OCI-LY3 (cell line): ENCODE data around the gene DNM3.
A peak's percentile ranks its signal among the peaks of the same experiment; 100 is the strongest.

Source experiments
- H2AFZ ChIP-seq: fragments of 200-600, 300-600 bp; shearing (Covaris generic); 2 replicates; pipeline ENCODE4 v1.6.0; 2014; ENCODE audit warnings: antibody characterized with exemption, low read depth, low read length
- H3K27ac ChIP-seq: fragments of 200-600, 300-600 bp; sonication (generic); 2 replicates; pipeline ENCODE4 v1.5.1; 2014; ENCODE audit warnings: mild to moderate bottlenecking, low read length, moderate library complexity, mixed read lengths
- H3K27me3 ChIP-seq: fragments of 200-600, 300-600 bp; sonication (generic); 2 replicates; pipeline ENCODE4 v1.6.1; 2014; ENCODE audit warnings: low read depth, low read length, mixed read lengths
- H3K36me3 ChIP-seq: fragments of 200-600, 300-600 bp; sonication (generic); replicated peaks from 2 replicates; pipeline ENCODE3; 2014; ENCODE audit warnings: low read depth, low read length, mixed read lengths
- H3K4me1 ChIP-seq: fragments of 300-600, 200-600 bp; sonication (generic); 2 replicates; pipeline ENCODE4 v1.6.1; 2014; ENCODE audit warnings: low read length, mixed read lengths
- H3K4me2 ChIP-seq: fragments of 200-600, 300-600 bp; sonication (generic); 2 replicates; pipeline ENCODE4 v1.6.1; 2014; ENCODE audit warnings: low read length, mixed read lengths
- H3K4me3 ChIP-seq: fragments of 300-600, 200-600 bp; sonication (generic); 2 replicates; pipeline ENCODE4 v1.5.1; 2014; ENCODE audit warnings: antibody characterized with exemption, mild to moderate bottlenecking, low read length, moderate library complexity
- H3K79me2 ChIP-seq: fragments of 300-600, 200-600 bp; shearing (Covaris generic); 2 replicates; pipeline ENCODE4 v1.6.1; 2014; ENCODE audit warnings: mild to moderate bottlenecking, low read length, mixed read lengths
- H3K9ac ChIP-seq: fragments of 300-600, 200-600 bp; shearing (Covaris generic); 2 replicates; pipeline ENCODE4 v1.6.0; 2014; ENCODE audit warnings: mild to moderate bottlenecking, low read length, moderate library complexity
- H3K9me3 ChIP-seq: fragments of 200-600, 300-600 bp; shearing (Covaris generic); 2 replicates; pipeline ENCODE4 v1.6.1; 2014; ENCODE audit warnings: low read length, mixed read lengths; ENCODE audit not compliant: insufficient read depth
- H4K20me1 ChIP-seq: fragments of 200-600, 300-600 bp; sonication (generic); 2 replicates; pipeline ENCODE4 v1.6.1; 2016; ENCODE audit warnings: low read length, mixed read lengths; ENCODE audit not compliant: insufficient read depth
- EZH2phosphoT487 ChIP-seq: fragments of 200-600 bp; shearing (Covaris generic); IDR thresholded peaks from 2 replicates; pipeline ENCODE4 v1.6.1; 2018; ENCODE audit warnings: antibody characterized with exemption, mixed run types, low read depth
- TF ChIP-seq, protein P1 (sequence below): fragments of 200-600, 300-600 bp; sonication (generic); IDR thresholded peaks from 2 replicates; pipeline ENCODE4 v1.5.1; 2014; ENCODE audit warnings: antibody characterized with exemption, low read length, low read depth

The DNM3 gene

DNA sequence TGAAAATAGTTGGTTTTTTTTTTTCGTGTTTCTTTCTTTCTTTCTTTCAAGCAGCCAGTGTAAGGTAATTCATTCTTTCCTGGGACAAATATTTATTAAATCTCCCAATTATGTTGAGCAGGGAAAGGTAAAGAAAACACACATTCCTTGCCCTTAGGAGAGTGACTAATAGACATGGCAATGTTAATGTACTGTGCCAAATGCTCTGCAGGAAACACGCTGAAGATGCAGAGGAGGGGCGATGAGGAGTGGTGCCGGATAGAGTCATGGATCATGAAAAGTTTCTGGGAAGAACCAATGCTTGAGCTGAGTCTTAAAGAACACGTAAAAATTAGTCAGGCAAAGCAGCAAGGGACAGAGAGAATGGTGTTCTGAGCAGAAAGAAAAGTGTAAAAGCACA, 199.2 kb downstream of the DNM3 start:
- Histone ChIP-seq H3K4me3 (no peak overlapping the region), H3K4me2 (no peak overlapping the region)

DNA sequence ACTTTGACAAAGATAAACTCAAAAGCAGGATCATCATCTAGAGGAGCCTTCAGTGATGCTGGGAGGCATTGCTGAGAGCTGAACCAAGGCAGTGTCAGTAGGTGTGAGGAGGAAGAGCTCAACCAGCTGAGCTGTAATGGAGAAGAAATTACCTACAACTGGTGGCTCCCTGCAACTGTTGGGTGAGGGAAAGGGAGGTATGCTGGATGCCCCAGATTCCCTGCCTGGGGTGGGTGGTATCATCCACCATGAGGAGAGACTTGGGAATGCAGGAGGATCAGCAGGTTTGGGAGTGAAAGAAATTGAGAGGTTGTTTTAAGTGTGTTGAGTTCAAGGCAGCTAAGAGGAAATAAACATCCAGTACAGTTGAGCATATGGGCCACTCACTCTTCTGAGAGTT, 199.8 kb downstream of the DNM3 start:
- Histone ChIP-seq H4K20me1 (no peaks in the 10 kb centered on the region), H3K36me3 (no peaks in the 10 kb centered on the region), H3K4me2 (no peak overlapping the region), H3K27me3 (no peaks in the 10 kb centered on the region), H3K4me3 (no peak overlapping the region), H3K27ac (no peak overlapping the region), H3K4me1 (no peaks in the 10 kb centered on the region), H3K9me3 (no peaks in the 10 kb centered on the region), H2AFZ (no peak overlapping the region), H3K79me2 (no peaks in the 10 kb centered on the region), H3K9ac (no peak overlapping the region)
- TF ChIP-seq, protein P1, sequence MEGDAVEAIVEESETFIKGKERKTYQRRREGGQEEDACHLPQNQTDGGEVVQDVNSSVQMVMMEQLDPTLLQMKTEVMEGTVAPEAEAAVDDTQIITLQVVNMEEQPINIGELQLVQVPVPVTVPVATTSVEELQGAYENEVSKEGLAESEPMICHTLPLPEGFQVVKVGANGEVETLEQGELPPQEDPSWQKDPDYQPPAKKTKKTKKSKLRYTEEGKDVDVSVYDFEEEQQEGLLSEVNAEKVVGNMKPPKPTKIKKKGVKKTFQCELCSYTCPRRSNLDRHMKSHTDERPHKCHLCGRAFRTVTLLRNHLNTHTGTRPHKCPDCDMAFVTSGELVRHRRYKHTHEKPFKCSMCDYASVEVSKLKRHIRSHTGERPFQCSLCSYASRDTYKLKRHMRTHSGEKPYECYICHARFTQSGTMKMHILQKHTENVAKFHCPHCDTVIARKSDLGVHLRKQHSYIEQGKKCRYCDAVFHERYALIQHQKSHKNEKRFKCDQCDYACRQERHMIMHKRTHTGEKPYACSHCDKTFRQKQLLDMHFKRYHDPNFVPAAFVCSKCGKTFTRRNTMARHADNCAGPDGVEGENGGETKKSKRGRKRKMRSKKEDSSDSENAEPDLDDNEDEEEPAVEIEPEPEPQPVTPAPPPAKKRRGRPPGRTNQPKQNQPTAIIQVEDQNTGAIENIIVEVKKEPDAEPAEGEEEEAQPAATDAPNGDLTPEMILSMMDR = no peak
- no peak for TF ChIP-seq EZH2phosphoT487

More for the DNA sequence above, 199.2 kb downstream of the DNM3 start:
- no peaks in the 10 kb centered on the region for H3K79me2 ChIP-seq
- no peak overlapping the region for H2AFZ ChIP-seq
- no peaks in the 10 kb centered on the region for H3K36me3 ChIP-seq
- H3K4me1 ChIP-seq = no peaks in the 10 kb centered on the region
- no peaks in the 10 kb centered on the region for H4K20me1 ChIP-seq
- no peak overlapping the region for H3K27ac ChIP-seq
- TF ChIP-seq, protein P1 = no peak
- TF ChIP-seq EZH2phosphoT487 = no peak
- H3K9me3 ChIP-seq = no peaks in the 10 kb centered on the region
- no peak overlapping the region for H3K9ac ChIP-seq
- H3K27me3 ChIP-seq = no peaks in the 10 kb centered on the region

DNA sequence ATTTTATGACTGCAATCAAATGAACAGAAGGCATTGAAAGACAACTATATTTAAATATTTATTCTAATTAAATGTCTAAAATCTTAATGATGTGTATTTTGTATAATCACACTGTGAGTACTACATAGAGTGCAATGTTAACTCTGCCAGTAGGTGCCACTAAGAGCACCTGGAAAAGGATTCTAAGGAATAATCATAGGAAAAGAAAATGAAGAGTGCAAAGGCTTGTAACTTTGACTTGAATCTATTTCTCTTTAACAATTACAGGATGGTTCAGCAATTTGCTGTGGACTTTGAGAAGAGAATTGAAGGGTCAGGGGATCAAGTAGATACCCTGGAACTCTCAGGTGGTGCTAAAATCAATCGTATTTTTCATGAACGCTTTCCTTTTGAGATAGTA, 200.4 kb downstream of the DNM3 start:
- no peak overlapping the region for H2AFZ ChIP-seq
- no peaks in the 10 kb centered on the region for H3K27me3 ChIP-seq
- TF ChIP-seq EZH2phosphoT487 = no peak
- TF ChIP-seq, protein P1 = peak; percentile 35; the same call in 1 of the 2 replicates
- no peaks in the 10 kb centered on the region for H3K79me2 ChIP-seq
- no peak overlapping the region for H3K9ac ChIP-seq
- H3K4me3 ChIP-seq = no peak overlapping the region
- no peak overlapping the region for H3K4me2 ChIP-seq
- no peaks in the 10 kb centered on the region for H4K20me1 ChIP-seq
- H3K36me3 ChIP-seq = no peaks in the 10 kb centered on the region
- no peak overlapping the region for H3K27ac ChIP-seq
- H3K4me1 ChIP-seq = no peaks in the 10 kb centered on the region
- no peaks in the 10 kb centered on the region for H3K9me3 ChIP-seq

DNA sequence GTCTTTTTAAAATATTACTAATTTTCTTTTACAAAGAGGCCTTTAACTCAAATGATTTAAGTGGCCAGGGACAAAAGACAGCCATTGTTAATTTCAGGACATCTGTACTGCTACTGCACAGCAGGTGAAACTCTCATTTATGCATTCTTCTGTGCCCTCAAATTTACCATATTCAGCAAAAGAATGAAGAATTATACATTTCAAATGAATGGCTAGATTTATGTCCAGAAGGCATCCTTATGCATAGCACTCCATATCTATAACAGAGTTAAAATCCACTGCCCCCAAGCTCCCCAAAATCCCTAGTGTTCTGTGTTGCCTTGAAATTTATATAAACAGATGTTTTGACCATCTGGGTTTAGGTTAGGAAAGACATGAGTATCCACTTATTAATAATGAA, 202.6 kb downstream of the DNM3 start:
- TF ChIP-seq EZH2phosphoT487 = no peak
- TF ChIP-seq, protein P1 = no peak
- H3K4me3 ChIP-seq = no peak overlapping the region
- no peak overlapping the region for H3K4me2 ChIP-seq
- H3K27me3 ChIP-seq = no peaks in the 10 kb centered on the region
- no peaks in the 10 kb centered on the region for H3K9me3 ChIP-seq
- no peak overlapping the region for H3K27ac ChIP-seq
- H3K36me3 ChIP-seq = no peaks in the 10 kb centered on the region
- H3K9ac ChIP-seq = no peak overlapping the region
- no peak overlapping the region for H2AFZ ChIP-seq
- no peaks in the 10 kb centered on the region for H4K20me1 ChIP-seq
- H3K4me1 ChIP-seq = no peaks in the 10 kb centered on the region
- no peaks in the 10 kb centered on the region for H3K79me2 ChIP-seq
